Ishikawa (cell line): ENCODE results near the gene STAP2.
A peak's percentile ranks its signal among the peaks of the same experiment; 100 is the strongest.

Source experiments
- CEBPB ChIP-seq: IDR thresholded peaks from 2 replicates; pipeline ENCODE4 v1.6.1; 2012
- CREB1 ChIP-seq: IDR thresholded peaks from 2 replicates; pipeline ENCODE4 v1.6.1; 2012; ENCODE audit warnings: low read depth
- EGR1 ChIP-seq: IDR thresholded peaks from 2 replicates; pipeline ENCODE4 v1.6.1; 2012
- EP300 ChIP-seq: IDR thresholded peaks from 2 replicates; pipeline ENCODE4 v1.6.1; 2012; ENCODE audit warnings: borderline replicate concordance
- FOXM1 ChIP-seq: IDR thresholded peaks from 2 replicates; pipeline ENCODE4 v1.6.1; 2012; ENCODE audit warnings: low read depth, borderline replicate concordance
- MAX ChIP-seq: IDR thresholded peaks from 2 replicates; pipeline ENCODE4 v1.6.1; 2012
- NFIC ChIP-seq: IDR thresholded peaks from 2 replicates; pipeline ENCODE4 v1.6.1; 2012
- RAD21 ChIP-seq: IDR thresholded peaks from 2 replicates; pipeline ENCODE4 v1.6.1; 2012; ENCODE audit warnings: low read depth
- REST ChIP-seq: IDR thresholded peaks from 2 replicates; pipeline ENCODE4 v1.6.1; 2012; ENCODE audit warnings: low read depth, mild to moderate bottlenecking
- TAF1 ChIP-seq: IDR thresholded peaks from 2 replicates; pipeline ENCODE4 v1.6.1; 2012; ENCODE audit warnings: low read depth, mild to moderate bottlenecking
- TCF12 ChIP-seq: IDR thresholded peaks from 2 replicates; pipeline ENCODE4 v1.6.1; 2012; ENCODE audit warnings: low read depth
- TEAD4 ChIP-seq: IDR thresholded peaks from 2 replicates; pipeline ENCODE4 v1.6.1; 2012
- USF1 ChIP-seq: IDR thresholded peaks from 2 replicates; pipeline ENCODE4 v1.6.1; 2012
- YY1 ChIP-seq: IDR thresholded peaks from 2 replicates; pipeline ENCODE4 v1.6.1; 2012; ENCODE audit warnings: low read depth
- ZBTB7A ChIP-seq: IDR thresholded peaks from 2 replicates; pipeline ENCODE4 v1.6.1; 2012; ENCODE audit warnings: low read depth

The STAP2 gene

DNA sequence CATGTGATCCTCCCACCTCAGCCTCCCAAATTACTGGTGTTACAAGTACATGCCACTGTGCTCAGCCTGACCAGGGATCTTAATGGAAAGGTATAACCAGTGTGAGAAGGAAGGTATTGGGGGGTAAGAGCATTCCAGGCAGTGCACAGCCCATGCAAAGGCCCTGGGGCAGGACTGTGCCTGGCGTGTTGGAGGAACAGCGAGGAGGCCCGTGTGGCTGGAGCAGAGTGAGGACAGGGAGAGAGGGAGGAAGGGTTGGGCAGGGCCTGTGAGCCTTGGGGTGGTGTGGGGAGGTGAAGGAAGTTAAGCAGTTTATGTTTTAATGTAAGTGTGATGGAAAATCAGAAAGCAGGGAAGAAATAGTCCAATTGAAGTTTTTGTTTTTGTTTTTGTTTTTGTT lies 38.0 kb downstream of the STAP2 start:
- TF ChIP-seq TAF1 (no peak), EP300 (no peak), YY1 (no peak), TCF12 (no peak), NFIC (no peak), CEBPB (no peak), EGR1 (no peak), FOXM1 (no peak), TEAD4 (no peak), REST (no peak)

DNA sequence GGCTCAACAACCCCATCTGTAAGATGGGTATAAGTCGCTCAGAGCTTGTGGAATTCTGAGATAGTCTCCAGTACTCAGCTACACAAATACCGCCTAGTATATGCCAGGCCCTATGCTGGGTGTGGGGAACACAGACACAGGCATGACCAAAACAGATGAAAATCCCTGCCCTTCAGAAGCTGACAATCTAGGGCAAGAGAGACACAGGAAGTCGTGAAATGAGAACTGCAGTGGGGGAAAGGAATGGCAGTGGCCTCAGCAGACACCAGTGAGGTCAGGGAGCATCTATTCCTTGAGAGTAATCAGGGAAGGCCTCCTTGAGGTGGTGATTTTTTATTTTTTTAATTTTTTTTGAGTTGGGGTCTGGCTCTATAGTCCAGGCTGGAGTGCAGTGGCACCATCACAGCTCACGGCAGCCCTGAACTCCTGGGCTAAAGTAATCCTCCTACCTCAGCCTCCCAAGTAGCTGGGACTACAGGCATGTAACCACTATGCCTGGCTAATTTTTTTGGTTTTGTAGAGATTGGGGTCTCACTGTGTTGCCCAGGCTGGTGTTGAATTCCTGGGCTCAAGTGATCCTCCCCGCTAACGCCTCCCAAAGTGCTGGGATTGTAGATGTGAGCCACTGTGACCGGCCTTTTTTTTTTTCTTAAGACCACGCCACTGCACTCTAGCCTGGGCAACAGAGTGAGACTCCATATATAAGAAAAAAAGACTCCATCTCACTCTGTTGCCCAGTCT lies 39.6 kb downstream of the STAP2 start:
- no peak for TF ChIP-seq TEAD4
- no peak for TF ChIP-seq TAF1
- no peak for TF ChIP-seq RAD21

DNA sequence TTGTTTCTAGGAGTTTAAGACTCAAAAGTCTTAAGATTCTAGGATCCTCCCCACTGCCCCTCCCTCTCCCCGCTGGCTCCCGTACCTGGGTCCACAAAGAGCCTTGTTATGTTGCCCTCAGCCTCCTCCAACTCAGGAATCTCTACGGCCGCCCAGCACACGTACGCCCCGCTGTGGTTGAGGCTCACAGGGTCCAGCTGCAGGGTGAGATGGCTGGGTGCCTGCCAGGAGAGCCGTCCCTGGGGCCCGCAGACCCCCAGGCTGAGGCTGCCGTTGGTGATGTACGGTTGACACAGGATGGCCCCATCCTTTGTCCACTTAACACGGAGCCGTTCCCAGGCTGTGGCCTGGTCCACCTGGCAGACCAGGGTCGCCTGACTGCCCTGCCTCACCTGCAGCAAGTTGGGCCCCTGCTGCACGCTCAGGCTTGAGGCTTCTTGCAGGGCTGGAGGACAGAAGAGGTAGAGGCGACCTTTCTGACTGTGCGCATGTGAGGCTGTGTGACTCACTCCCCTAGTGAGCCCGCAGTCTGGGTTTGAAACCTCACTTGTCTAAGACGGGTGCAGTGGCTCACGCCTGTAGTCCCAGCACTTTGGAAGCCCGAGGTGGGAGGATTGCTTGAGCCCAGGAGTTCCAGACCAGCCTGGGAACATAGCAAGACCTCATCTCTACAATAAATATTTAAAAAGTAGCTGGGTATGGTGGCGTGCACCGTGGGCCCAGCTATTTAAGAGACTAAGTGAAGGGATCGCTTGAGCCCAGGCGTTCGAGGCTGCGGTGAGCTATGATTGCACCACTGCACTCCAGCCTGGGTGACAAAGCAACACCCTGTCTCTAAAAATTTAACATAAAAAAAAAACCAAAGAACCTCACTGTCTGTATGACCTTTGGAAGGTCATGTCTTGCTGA lies 40.5 kb downstream of the STAP2 start:
- no peak for TF ChIP-seq MAX

DNA sequence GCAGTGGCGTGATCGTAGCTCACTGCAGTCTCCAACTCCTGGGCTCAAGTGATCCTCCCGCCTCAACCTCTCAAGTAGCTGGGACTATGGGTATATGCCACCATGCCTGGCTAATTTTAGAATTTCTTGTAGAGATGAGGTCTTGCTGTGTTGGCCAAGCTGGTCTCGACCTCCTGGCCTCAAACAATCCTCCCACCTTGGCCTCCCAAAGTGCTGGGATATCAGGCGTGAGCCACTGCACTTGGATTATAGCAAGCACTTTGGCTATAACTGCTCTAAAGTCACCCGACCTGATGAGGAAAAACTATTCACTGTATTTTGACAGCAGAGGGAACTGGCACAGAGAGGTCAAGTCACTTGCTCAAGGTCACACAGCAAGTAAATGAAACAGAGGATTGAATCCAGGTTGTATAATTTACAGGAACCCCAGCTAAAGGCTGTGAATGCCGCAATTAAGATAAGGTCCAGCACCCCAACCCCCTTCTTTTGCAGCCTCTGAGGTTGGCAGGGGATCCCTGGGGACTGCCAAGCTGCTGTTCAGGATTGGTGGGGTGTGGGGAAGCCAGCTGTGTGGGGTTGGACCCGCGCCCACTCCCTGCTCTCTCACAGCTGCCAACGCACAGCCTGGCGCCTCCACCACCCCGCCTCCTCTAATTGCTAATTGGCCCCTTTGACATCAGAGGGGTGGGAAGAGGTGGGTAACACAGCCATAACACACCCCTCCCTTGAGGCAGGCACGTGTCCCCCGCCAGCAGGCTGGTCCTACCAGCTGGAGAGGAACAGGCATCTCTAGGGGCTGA lies 42.5 kb downstream of the STAP2 start:
- TF ChIP-seq CEBPB: no peak
- no peak; the same call in 1 of the 2 replicates for TF ChIP-seq EGR1
- TF ChIP-seq EP300: no peak
- no peak for TF ChIP-seq TEAD4
- no peak for TF ChIP-seq YY1
- no peak for TF ChIP-seq CREB1
- TF ChIP-seq MAX: peak; percentile 68
- TF ChIP-seq FOXM1: no peak
- TF ChIP-seq RAD21: no peak
- TF ChIP-seq USF1: peak; percentile 81
- no peak for TF ChIP-seq ZBTB7A
- no peak for TF ChIP-seq REST
- peak; percentile 72 for TF ChIP-seq NFIC

DNA sequence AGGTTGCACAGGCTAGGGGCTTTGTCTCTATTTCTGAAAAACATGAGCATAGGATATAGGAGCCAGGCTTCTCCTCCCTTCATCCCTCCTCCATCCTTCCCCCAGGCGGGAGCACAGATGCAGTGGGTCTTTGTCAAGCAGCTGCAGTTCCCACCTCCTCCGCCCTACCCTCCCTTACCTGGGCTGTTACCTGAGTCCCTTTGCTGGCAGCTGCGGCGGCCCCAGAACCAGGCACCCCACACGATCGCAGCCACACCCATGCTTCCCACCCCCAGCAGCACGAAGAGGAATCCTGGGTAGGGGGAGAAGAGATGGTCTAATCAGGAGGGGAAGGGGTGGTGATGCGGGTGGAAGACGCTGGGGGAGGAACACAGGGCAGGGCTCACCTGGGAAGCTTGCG lies 44.2 kb downstream of the STAP2 start:
- TF ChIP-seq EGR1: no peak
- TF ChIP-seq USF1: no peak

GRCh38 chr19:4292515-4292914 lies 46.1 kb downstream of the STAP2 start:
- no peak for TF ChIP-seq TEAD4
- TF ChIP-seq EGR1: no peak
- TF ChIP-seq FOXM1: no peak
- no peak for TF ChIP-seq CREB1
- no peak for TF ChIP-seq CEBPB
- no peak for TF ChIP-seq NFIC
- no peak for TF ChIP-seq REST
- no peak for TF ChIP-seq ZBTB7A
- no peak for TF ChIP-seq TAF1
- TF ChIP-seq RAD21: no peak
